ENCODE measurements around the gene PRC1.

GRCh38 chr15:90960298-90961091 is 33.8 kb downstream of the PRC1 start:
- TF ChIP-seq CTCF (conservative IDR thresholded peaks at IDR 0.05) (no peak), ZFX (IDR thresholded peaks at IDR 0.05) (no peak)

All from C4-2B (cell line).